ENCODE results near the gene FSCN2. TPM values are rescaled to one million over a fixed set of nuclear protein-coding genes. Genes with fewer than 3 reads are reported as not detected.

The FSCN2 gene
- total and polyA plus RNA-seq, 5 donors from 2014 or later, result 0.17 to 0.74 TPM; not detected in 3

- peak overlapping the region; percentile 65 for H3K4me3 ChIP-seq (ENCODE audit: low read depth, low read length)
- H3K9me3 ChIP-seq (ENCODE audit: control insufficient read depth in 2 of 2, low read length in 2 of 2), result no peaks in the 10 kb centered on the region
- DNase-seq, result peak; percentile 43 to 79 (median 62)
- Mint-ChIP-seq H3K27me3 (peaks cover 5% of the 10 kb centered on the region), H3K9me3 (peaks cover 0 to 5% (median 0%) of the 10 kb centered on the region in 7 donors), H3K36me3 (peaks cover 36% of the 10 kb centered on the region), H3K4me1 (peaks cover 5 to 55% (median 20%) of the 10 kb centered on the region in 4 donors), H3K27ac (peak overlapping the region; percentile 82 to 91 (median 87)), H3K4me3 (peak overlapping the region; percentile 90 to 98 (median 94))
- peak; percentile 10 to 19 for ATAC-seq (ENCODE audit: low read depth in 2 of 2)
- peaks cover 71% of the 10 kb centered on the region for H3K4me1 ChIP-seq (ENCODE audit: control insufficient read depth, insufficient read depth, low read length, poor library complexity, severe bottlenecking)
- no peaks in the 10 kb centered on the region for H3K27me3 ChIP-seq (ENCODE audit: control insufficient read depth, insufficient read depth, low read length)
- peak overlapping the region; percentile 90 for H3K27ac ChIP-seq (ENCODE audit: insufficient read depth, low read length, poor library complexity, severe bottlenecking)
- H3K36me3 ChIP-seq (ENCODE audit: control insufficient read depth, insufficient read depth, low read length), result peaks cover 31% of the 10 kb centered on the region
These were observed 14.8 kb upstream of the FSCN2 start for GRCh38 chr17:81513372-81513752.

- Histone ChIP-seq H3K36me3 (ENCODE audit: control insufficient read depth, insufficient read depth, low read length) (peaks cover 28% of the 10 kb centered on the region), H3K9me3 (ENCODE audit: control insufficient read depth in 2 of 2, low read length in 2 of 2) (no peaks in the 10 kb centered on the region), H3K4me1 (ENCODE audit: control insufficient read depth, insufficient read depth, low read length, poor library complexity, severe bottlenecking) (peaks cover 71% of the 10 kb centered on the region), H3K4me3 (ENCODE audit: low read depth, low read length) (peak overlapping the region; percentile 65), H3K27me3 (ENCODE audit: control insufficient read depth, insufficient read depth, low read length) (no peaks in the 10 kb centered on the region), H3K27ac (ENCODE audit: insufficient read depth, low read length, poor library complexity, severe bottlenecking) (peak overlapping the region; percentile 90)
- ATAC-seq (ENCODE audit: low read depth in 2 of 2) (no peak), DNase-seq (peak in 2 of 3 donors; percentile 34 to 46)
- H3K4me3 Mint-ChIP-seq, result peak overlapping the region; percentile 90 to 98 (median 94)
- peak overlapping the region; percentile 82 to 91 (median 87) for H3K27ac Mint-ChIP-seq
- peaks cover 5 to 53% (median 20%) of the 10 kb centered on the region in 4 donors for H3K4me1 Mint-ChIP-seq
- H3K36me3 Mint-ChIP-seq, result peaks cover 33% of the 10 kb centered on the region
- H3K9me3 Mint-ChIP-seq, result peaks cover 0 to 5% (median 0%) of the 10 kb centered on the region in 7 donors
- H3K27me3 Mint-ChIP-seq, result peaks cover 5% of the 10 kb centered on the region
These were observed 14.3 kb upstream of the FSCN2 start for GRCh38 chr17:81513753-81514488.

GRCh38 chr17:81514489-81514738 lies 13.8 kb upstream of the FSCN2 start:
- Mint-ChIP-seq H3K27ac (peak overlapping the region in 1 of 3 donors; percentile 38), H3K27me3 (peaks cover 5% of the 10 kb centered on the region), H3K36me3 (peaks cover 28% of the 10 kb centered on the region), H3K4me3 (peak overlapping the region; percentile 89 to 98 (median 90)), H3K9me3 (peaks cover 0 to 5% (median 0%) of the 10 kb centered on the region in 7 donors), H3K4me1 (peaks cover under 1 to 48% (median 17%) of the 10 kb centered on the region in 4 donors)
- no peak for DNase-seq
- Histone ChIP-seq H3K27ac (ENCODE audit: insufficient read depth, low read length, poor library complexity, severe bottlenecking) (peak overlapping the region; percentile 90), H3K4me3 (ENCODE audit: low read depth, low read length) (no peak overlapping the region), H3K9me3 (ENCODE audit: control insufficient read depth in 2 of 2, low read length in 2 of 2) (no peaks in the 10 kb centered on the region), H3K27me3 (ENCODE audit: control insufficient read depth, insufficient read depth, low read length) (no peaks in the 10 kb centered on the region), H3K4me1 (ENCODE audit: control insufficient read depth, insufficient read depth, low read length, poor library complexity, severe bottlenecking) (peaks cover 71% of the 10 kb centered on the region), H3K36me3 (ENCODE audit: control insufficient read depth, insufficient read depth, low read length) (peaks cover 23% of the 10 kb centered on the region)
- no peak for ATAC-seq (ENCODE audit: low read depth in 2 of 2)

- DNase-seq (peak; percentile 64 to 89 (median 73)), ATAC-seq (ENCODE audit: low read depth in 2 of 2) (peak; percentile 17 to 19)
- H3K27me3 Mint-ChIP-seq, result peaks cover 5% of the 10 kb centered on the region
- H3K4me1 ChIP-seq (ENCODE audit: control insufficient read depth, insufficient read depth, low read length, poor library complexity, severe bottlenecking), result peaks cover 71% of the 10 kb centered on the region
- H3K36me3 Mint-ChIP-seq, result peaks cover 23% of the 10 kb centered on the region
- H3K4me3 Mint-ChIP-seq, result peak overlapping the region; percentile 87 to 98 (median 90)
- H3K9me3 ChIP-seq (ENCODE audit: control insufficient read depth in 2 of 2, low read length in 2 of 2), result no peaks in the 10 kb centered on the region
- H3K4me1 Mint-ChIP-seq, result peaks cover 0 to 43% (median 12%) of the 10 kb centered on the region in 4 donors
- peak overlapping the region; percentile 34 to 90 (median 80) for H3K27ac Mint-ChIP-seq
- no peaks in the 10 kb centered on the region for H3K27me3 ChIP-seq (ENCODE audit: control insufficient read depth, insufficient read depth, low read length)
- H3K36me3 ChIP-seq (ENCODE audit: control insufficient read depth, insufficient read depth, low read length), result peaks cover 19% of the 10 kb centered on the region
- peak overlapping the region; percentile 65 for H3K4me3 ChIP-seq (ENCODE audit: low read depth, low read length)
- H3K27ac ChIP-seq (ENCODE audit: insufficient read depth, low read length, poor library complexity, severe bottlenecking), result peak overlapping the region; percentile 90
- peaks cover 0 to 5% (median 0%) of the 10 kb centered on the region in 7 donors for H3K9me3 Mint-ChIP-seq
These were observed 13.2 kb upstream of the FSCN2 start for GRCh38 chr17:81514739-81515529.

GRCh38 chr17:81515530-81516041 lies 12.6 kb upstream of the FSCN2 start:
- peak overlapping the region; percentile 87 to 98 (median 90) for H3K4me3 Mint-ChIP-seq
- DNase-seq (no peak), ATAC-seq (ENCODE audit: low read depth in 2 of 2) (no peak)
- Histone ChIP-seq H3K27me3 (ENCODE audit: control insufficient read depth, insufficient read depth, low read length) (no peaks in the 10 kb centered on the region), H3K9me3 (ENCODE audit: control insufficient read depth in 2 of 2, low read length in 2 of 2) (no peaks in the 10 kb centered on the region), H3K27ac (ENCODE audit: insufficient read depth, low read length, poor library complexity, severe bottlenecking) (peak overlapping the region; percentile 90), H3K4me3 (ENCODE audit: low read depth, low read length) (peak overlapping the region; percentile 65), H3K4me1 (ENCODE audit: control insufficient read depth, insufficient read depth, low read length, poor library complexity, severe bottlenecking) (peaks cover 66% of the 10 kb centered on the region), H3K36me3 (ENCODE audit: control insufficient read depth, insufficient read depth, low read length) (peaks cover 12% of the 10 kb centered on the region)
- H3K9me3 Mint-ChIP-seq, result peaks cover 0 to 5% (median 0%) of the 10 kb centered on the region in 7 donors
- H3K36me3 Mint-ChIP-seq, result peaks cover 16% of the 10 kb centered on the region
- H3K27me3 Mint-ChIP-seq, result peaks cover 5% of the 10 kb centered on the region
- H3K27ac Mint-ChIP-seq, result peak overlapping the region; percentile 34 to 90 (median 80)
- H3K4me1 Mint-ChIP-seq, result peaks cover 2 to 38% (median 10%) of the 10 kb centered on the region in 4 donors

- Mint-ChIP-seq H3K27me3 (peaks cover 13% of the 10 kb centered on the region), H3K4me3 (peak overlapping the region; percentile 87 to 98 (median 90)), H3K4me1 (peaks cover 3 to 33% (median 10%) of the 10 kb centered on the region in 4 donors), H3K9me3 (peaks cover 0 to 3% (median 0%) of the 10 kb centered on the region in 7 donors), H3K36me3 (peaks cover 8% of the 10 kb centered on the region), H3K27ac (peak overlapping the region in 1 of 3 donors; percentile 90)
- Histone ChIP-seq H3K4me1 (ENCODE audit: control insufficient read depth, insufficient read depth, low read length, poor library complexity, severe bottlenecking) (peaks cover 58% of the 10 kb centered on the region), H3K27ac (ENCODE audit: insufficient read depth, low read length, poor library complexity, severe bottlenecking) (no peak overlapping the region), H3K4me3 (ENCODE audit: low read depth, low read length) (no peak overlapping the region), H3K36me3 (ENCODE audit: control insufficient read depth, insufficient read depth, low read length) (peaks cover 4% of the 10 kb centered on the region), H3K9me3 (ENCODE audit: control insufficient read depth in 2 of 2, low read length in 2 of 2) (no peaks in the 10 kb centered on the region), H3K27me3 (ENCODE audit: control insufficient read depth, insufficient read depth, low read length) (no peaks in the 10 kb centered on the region)
- DNase-seq, result no peak
- no peak for ATAC-seq (ENCODE audit: low read depth in 2 of 2)
These were observed 11.7 kb upstream of the FSCN2 start for GRCh38 chr17:81516439-81516838.

GRCh38 chr17:81517009-81517338 lies 11.2 kb upstream of the FSCN2 start:
- peaks cover 0 to 30% (median 10%) of the 10 kb centered on the region in 4 donors for H3K4me1 Mint-ChIP-seq
- H3K4me3 Mint-ChIP-seq, result peak overlapping the region in 2 of 4 donors; percentile 91 to 98
- Histone ChIP-seq H3K4me1 (ENCODE audit: control insufficient read depth, insufficient read depth, low read length, poor library complexity, severe bottlenecking) (peaks cover 56% of the 10 kb centered on the region), H3K27me3 (ENCODE audit: control insufficient read depth, insufficient read depth, low read length) (no peaks in the 10 kb centered on the region), H3K27ac (ENCODE audit: insufficient read depth, low read length, poor library complexity, severe bottlenecking) (no peak overlapping the region), H3K36me3 (ENCODE audit: control insufficient read depth, insufficient read depth, low read length) (no peaks in the 10 kb centered on the region), H3K9me3 (ENCODE audit: control insufficient read depth in 2 of 2, low read length in 2 of 2) (no peaks in the 10 kb centered on the region), H3K4me3 (ENCODE audit: low read depth, low read length) (no peak overlapping the region)
- H3K9me3 Mint-ChIP-seq, result no peaks in the 10 kb centered on the region
- DNase-seq, result no peak
- no peak overlapping the region for H3K27ac Mint-ChIP-seq
- H3K36me3 Mint-ChIP-seq, result peaks cover 2% of the 10 kb centered on the region
- no peak for ATAC-seq (ENCODE audit: low read depth in 2 of 2)
- H3K27me3 Mint-ChIP-seq, result peaks cover 9% of the 10 kb centered on the region
